ENCODE results near the gene GRHL3.

DNA sequence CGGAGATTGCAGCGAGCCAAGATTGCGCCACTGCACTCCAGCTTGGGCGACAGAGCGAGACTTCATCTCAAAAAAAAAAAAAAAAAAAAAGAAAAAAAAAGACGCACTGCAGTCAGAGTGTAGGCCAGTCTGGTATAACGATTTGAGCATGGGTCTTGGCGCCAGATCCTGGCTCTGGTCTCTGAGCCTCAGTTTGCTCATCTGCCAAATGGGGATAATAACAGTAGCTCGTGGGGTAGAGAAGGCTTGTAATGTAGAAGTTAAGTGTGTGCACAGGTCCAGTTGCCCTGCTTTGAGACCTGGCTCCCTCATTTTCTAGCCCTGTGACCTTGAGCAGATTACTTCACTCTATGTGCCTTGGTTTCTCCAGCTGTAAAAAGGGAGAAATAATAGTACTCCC is 26.3 kb upstream of the GRHL3 start:
- no peak for TF ChIP-seq CTCF (conservative IDR thresholded peaks at IDR 0.05)
- no peak for TF ChIP-seq EZH2 (IDR thresholded peaks at IDR 0.05; ENCODE audit: low read depth)

Data from PC-9 (cell line).